DND-41 (cell line): Measurements from ENCODE around the gene SPTLC2.

Source experiments
- EZH2 ChIP-seq: IDR thresholded peaks from 3 replicates; pipeline ENCODE4 v1.6.1; 2012; ENCODE audit warnings: borderline replicate concordance, low read depth, mild to moderate bottlenecking, moderate library complexity, low read length, inconsistent platforms; ENCODE audit not compliant: severe bottlenecking
- TF ChIP-seq, protein P1 (sequence below): IDR thresholded peaks from 2 replicates; pipeline ENCODE4 v1.5.1; 2012; ENCODE audit warnings: borderline replicate concordance, low read length, moderate library complexity, mild to moderate bottlenecking; ENCODE audit not compliant: poor library complexity, severe bottlenecking; ENCODE audit errors: extremely low read depth

DNA sequence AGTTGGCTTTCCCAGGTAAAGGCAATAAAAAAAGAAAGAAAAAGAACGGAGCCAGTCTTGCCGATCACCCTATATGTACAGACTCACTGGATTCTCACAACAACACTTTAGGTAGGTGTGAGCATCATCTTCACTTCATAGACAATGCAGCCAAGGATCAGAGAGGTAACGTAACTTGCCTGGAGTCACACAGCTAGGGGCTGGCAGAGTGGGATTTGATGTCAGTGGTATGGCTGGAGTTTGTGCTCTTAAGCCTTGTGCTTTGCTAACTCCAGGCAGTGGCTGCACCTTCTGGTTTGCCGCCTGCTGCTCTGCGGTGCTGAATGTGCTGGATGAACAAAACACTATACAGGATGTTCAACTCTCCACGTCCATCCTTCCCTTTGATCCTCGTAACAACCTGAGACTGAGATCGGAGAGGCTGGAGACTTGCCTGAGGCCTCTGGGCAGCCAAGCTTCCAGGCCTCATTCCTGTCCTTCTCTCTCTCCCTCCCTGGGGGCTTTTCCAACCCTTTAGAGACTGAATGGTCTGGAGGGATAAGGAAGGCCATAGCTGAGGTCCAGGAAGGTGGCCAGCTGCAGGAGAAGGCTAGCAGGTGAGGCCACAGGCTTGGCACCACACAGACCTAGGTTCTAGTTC is 126.0 kb downstream of the SPTLC2 start:
- TF ChIP-seq EZH2, result no peak
- TF ChIP-seq, protein P1, sequence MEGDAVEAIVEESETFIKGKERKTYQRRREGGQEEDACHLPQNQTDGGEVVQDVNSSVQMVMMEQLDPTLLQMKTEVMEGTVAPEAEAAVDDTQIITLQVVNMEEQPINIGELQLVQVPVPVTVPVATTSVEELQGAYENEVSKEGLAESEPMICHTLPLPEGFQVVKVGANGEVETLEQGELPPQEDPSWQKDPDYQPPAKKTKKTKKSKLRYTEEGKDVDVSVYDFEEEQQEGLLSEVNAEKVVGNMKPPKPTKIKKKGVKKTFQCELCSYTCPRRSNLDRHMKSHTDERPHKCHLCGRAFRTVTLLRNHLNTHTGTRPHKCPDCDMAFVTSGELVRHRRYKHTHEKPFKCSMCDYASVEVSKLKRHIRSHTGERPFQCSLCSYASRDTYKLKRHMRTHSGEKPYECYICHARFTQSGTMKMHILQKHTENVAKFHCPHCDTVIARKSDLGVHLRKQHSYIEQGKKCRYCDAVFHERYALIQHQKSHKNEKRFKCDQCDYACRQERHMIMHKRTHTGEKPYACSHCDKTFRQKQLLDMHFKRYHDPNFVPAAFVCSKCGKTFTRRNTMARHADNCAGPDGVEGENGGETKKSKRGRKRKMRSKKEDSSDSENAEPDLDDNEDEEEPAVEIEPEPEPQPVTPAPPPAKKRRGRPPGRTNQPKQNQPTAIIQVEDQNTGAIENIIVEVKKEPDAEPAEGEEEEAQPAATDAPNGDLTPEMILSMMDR, result no peak
